ENCODE data around the gene HNRNPUL1.

DNA sequence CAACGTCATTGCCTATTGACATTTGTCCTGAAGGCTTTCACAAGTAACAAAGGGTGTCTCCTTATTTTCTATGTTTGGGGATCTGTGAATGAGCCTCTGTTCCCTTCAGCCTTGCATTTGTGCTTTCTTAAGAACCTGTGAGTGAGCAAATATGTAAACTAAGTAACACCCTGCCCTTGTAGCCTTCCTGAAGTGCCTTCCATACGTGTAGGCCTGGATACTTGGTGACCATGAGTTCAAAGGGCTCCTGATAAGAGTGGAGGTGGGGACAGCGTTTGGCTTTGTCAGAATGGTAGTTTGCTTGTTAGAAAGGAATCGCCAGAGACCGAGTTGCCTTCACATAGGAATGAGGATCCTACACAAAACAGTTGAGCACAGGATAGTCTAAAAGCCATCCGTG, 31.3 kb downstream of the HNRNPUL1 start:
- TF ChIP-seq, protein P1, sequence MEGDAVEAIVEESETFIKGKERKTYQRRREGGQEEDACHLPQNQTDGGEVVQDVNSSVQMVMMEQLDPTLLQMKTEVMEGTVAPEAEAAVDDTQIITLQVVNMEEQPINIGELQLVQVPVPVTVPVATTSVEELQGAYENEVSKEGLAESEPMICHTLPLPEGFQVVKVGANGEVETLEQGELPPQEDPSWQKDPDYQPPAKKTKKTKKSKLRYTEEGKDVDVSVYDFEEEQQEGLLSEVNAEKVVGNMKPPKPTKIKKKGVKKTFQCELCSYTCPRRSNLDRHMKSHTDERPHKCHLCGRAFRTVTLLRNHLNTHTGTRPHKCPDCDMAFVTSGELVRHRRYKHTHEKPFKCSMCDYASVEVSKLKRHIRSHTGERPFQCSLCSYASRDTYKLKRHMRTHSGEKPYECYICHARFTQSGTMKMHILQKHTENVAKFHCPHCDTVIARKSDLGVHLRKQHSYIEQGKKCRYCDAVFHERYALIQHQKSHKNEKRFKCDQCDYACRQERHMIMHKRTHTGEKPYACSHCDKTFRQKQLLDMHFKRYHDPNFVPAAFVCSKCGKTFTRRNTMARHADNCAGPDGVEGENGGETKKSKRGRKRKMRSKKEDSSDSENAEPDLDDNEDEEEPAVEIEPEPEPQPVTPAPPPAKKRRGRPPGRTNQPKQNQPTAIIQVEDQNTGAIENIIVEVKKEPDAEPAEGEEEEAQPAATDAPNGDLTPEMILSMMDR (conservative IDR thresholded peaks at IDR 0.05) = no peak
- TF ChIP-seq ZFX (IDR thresholded peaks at IDR 0.05) = no peak

Data from C4-2B (cell line).